OCI-LY7 (cell line): ENCODE results near the gene HLA-DQB1. TPM values are rescaled to one million over a fixed set of nuclear protein-coding genes. Genes with fewer than 3 reads are reported as not detected.

Experiments
- BruUV-seq: library from RNA; stranded (reverse); fragments of 400-500 nt; replicated peaks from 2 replicates; lab custom pipeline; 2021; lab: Mats Ljungman, UMichigan
- CTCF ChIA-PET: fragments of 300-600 bp; sonication (Branson Sonifier 250); formaldehyde crosslinking; loops from one replicate; lab custom pipeline; 2022; ENCODE audit warnings: antibody characterized with exemption; ENCODE audit not compliant: unreplicated experiment; lab: Charles Lee
- POLR2A ChIA-PET: fragments of 300-600 bp; sonication (Branson Sonifier 250); formaldehyde crosslinking; loops from one replicate; lab custom pipeline; 2022; ENCODE audit warnings: antibody characterized with exemption; lab: Charles Lee
- DNase-seq: peaks from one replicate; pipeline ENCODE4 v3.0.0-alpha.2; 2015; ENCODE audit warnings: low spot score
- H2AFZ ChIP-seq: fragments of 200-600 bp; sonication (generic), shearing (Covaris generic); 2 replicates; pipeline ENCODE4 v1.6.1; 2014; ENCODE audit warnings: mild to moderate bottlenecking, antibody characterized with exemption, low read length, moderate library complexity
- H3K27ac ChIP-seq: fragments of 200-600 bp; sonication (generic); 2 replicates; pipeline ENCODE4 v1.5.1; 2014; ENCODE audit warnings: mixed run types, low read depth, mild to moderate bottlenecking, moderate library complexity, low read length, inconsistent platforms; ENCODE audit not compliant: poor library complexity, severe bottlenecking
- H3K36me3 ChIP-seq: fragments of 200-600 bp; sonication (generic); 2 replicates; pipeline ENCODE4 v1.6.1; 2014; ENCODE audit warnings: mild to moderate bottlenecking, antibody characterized with exemption, low read length, moderate library complexity, mixed read lengths; ENCODE audit not compliant: insufficient read depth
- H3K4me1 ChIP-seq: fragments of 200-600 bp; sonication (generic); 2 replicates; pipeline ENCODE4 v1.5.1; 2014; ENCODE audit warnings: mild to moderate bottlenecking, low read length; ENCODE audit not compliant: insufficient read depth, poor library complexity, severe bottlenecking
- H3K4me2 ChIP-seq: fragments of 200-600 bp; sonication (generic); 2 replicates; pipeline ENCODE4 v1.6.1; 2014; ENCODE audit warnings: mild to moderate bottlenecking, low read length
- H3K4me3 ChIP-seq: fragments of 200-600 bp; sonication (generic); 2 replicates; pipeline ENCODE4 v1.5.1; 2014; ENCODE audit warnings: mild to moderate bottlenecking, low read depth, low read length; ENCODE audit not compliant: poor library complexity, severe bottlenecking
- H3K79me2 ChIP-seq: fragments of 200-600 bp; sonication (generic); 2 replicates; pipeline ENCODE4 v1.6.1; 2016; ENCODE audit warnings: low read depth, mild to moderate bottlenecking, low read length, moderate library complexity, mixed read lengths; ENCODE audit not compliant: insufficient read depth
- H3K9me2 ChIP-seq: fragments of 200-600 bp; sonication (generic); 2 replicates; pipeline ENCODE4 v1.6.1; 2016; ENCODE audit warnings: mild to moderate bottlenecking, low read length, mixed read lengths; ENCODE audit not compliant: insufficient read depth
- H3K9me3 ChIP-seq: fragments of 200-600 bp; sonication (generic); 2 replicates; pipeline ENCODE4 v1.6.1; 2014; ENCODE audit warnings: mild to moderate bottlenecking, mixed run types, low read length, mixed read lengths
- H4K20me1 ChIP-seq: fragments of 200-600 bp; sonication (generic); 2 replicates; pipeline ENCODE4 v1.6.1; 2014; ENCODE audit warnings: mild to moderate bottlenecking, antibody characterized with exemption, low read length, moderate library complexity, mixed read lengths; ENCODE audit not compliant: insufficient read depth
- EZH2phosphoT487 ChIP-seq: fragments of 200-600 bp; sonication (generic); IDR thresholded peaks from 2 replicates; pipeline ENCODE4 v1.6.1; 2018; ENCODE audit warnings: low read depth, borderline replicate concordance, mild to moderate bottlenecking, mixed run types, antibody characterized with exemption, low read length, moderate library complexity, mixed read lengths
- intact Hi-C: fragments of 100-400 bp; cut with micrococcal nuclease; formaldehyde crosslinking; loops from one replicate; pipeline ENCODE4 v1.10.0; 2022; ENCODE audit not compliant: unreplicated experiment
- total RNA-seq, 2 experiments: library from RNA; depleted of rRNA in 1 of 2; stranded (reverse); fragments of >200 nt in 1 of 2; shearing (Covaris generic) in 1 of 2; gene quantifications; 2 replicates each; pipeline ENCODE4 v1.2.3, GENCODE V29; 2014 to 2022
- TF ChIP-seq, protein P1 (sequence below): fragments of 200-600 bp; sonication (generic); conservative IDR thresholded peaks from 2 replicates; pipeline ENCODE4 v1.5.1; 2014; ENCODE audit warnings: mild to moderate bottlenecking, antibody characterized with exemption, low read length, moderate library complexity, mixed read lengths

HLA-DQB1 gene
- total RNA-seq, 2 experiments from 2014 or later, result 10.5 to 20.9 TPM

DNA sequence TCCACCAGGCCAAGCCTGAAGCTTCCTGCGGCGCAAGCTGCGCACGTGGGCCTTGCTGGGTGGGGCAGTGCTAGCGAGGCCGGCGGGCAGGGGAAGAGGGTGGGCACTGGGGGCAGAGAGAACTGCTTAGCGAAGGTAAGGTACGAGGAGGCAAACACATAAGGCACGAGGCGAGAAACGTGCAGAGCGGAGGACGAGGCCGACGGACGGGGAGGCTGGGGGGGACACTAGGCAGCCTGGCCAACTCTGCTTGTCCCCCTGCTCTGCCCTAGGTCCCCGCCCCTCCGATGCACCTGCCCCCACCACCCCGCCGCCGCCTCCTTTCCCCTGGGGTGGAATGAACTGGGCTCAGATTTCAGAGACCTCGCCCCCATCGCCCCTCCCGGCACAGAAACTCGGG is 2.1 kb downstream of the HLA-DQB1 start:
- H3K79me2 ChIP-seq, result no peaks in the 10 kb centered on the region
- no peaks in the 10 kb centered on the region for H4K20me1 ChIP-seq
- TF ChIP-seq, protein P1, sequence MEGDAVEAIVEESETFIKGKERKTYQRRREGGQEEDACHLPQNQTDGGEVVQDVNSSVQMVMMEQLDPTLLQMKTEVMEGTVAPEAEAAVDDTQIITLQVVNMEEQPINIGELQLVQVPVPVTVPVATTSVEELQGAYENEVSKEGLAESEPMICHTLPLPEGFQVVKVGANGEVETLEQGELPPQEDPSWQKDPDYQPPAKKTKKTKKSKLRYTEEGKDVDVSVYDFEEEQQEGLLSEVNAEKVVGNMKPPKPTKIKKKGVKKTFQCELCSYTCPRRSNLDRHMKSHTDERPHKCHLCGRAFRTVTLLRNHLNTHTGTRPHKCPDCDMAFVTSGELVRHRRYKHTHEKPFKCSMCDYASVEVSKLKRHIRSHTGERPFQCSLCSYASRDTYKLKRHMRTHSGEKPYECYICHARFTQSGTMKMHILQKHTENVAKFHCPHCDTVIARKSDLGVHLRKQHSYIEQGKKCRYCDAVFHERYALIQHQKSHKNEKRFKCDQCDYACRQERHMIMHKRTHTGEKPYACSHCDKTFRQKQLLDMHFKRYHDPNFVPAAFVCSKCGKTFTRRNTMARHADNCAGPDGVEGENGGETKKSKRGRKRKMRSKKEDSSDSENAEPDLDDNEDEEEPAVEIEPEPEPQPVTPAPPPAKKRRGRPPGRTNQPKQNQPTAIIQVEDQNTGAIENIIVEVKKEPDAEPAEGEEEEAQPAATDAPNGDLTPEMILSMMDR, result no peak
- no peak overlapping the region for H2AFZ ChIP-seq
- POLR2A ChIA-PET, result no interaction called here
- H3K36me3 ChIP-seq, result no peaks in the 10 kb centered on the region
- no peak overlapping the region for H3K4me2 ChIP-seq
- CTCF ChIA-PET, result interaction anchor here (0.6 kb wide), 1 partner anchor 97 kb away, joined by 3 read pairs; no protein-coding TSS in a partner anchor
- peaks cover 37% of the 10 kb centered on the region for H3K4me1 ChIP-seq
- no peak overlapping the region for H3K4me3 ChIP-seq
- H3K27ac ChIP-seq, result no peak overlapping the region
- no peak for DNase-seq
- H3K9me3 ChIP-seq, result no peaks in the 10 kb centered on the region
- intact Hi-C loops, result no loop called here
- BruUV-seq, result no TSS peak
- no peaks in the 10 kb centered on the region for H3K9me2 ChIP-seq

DNA sequence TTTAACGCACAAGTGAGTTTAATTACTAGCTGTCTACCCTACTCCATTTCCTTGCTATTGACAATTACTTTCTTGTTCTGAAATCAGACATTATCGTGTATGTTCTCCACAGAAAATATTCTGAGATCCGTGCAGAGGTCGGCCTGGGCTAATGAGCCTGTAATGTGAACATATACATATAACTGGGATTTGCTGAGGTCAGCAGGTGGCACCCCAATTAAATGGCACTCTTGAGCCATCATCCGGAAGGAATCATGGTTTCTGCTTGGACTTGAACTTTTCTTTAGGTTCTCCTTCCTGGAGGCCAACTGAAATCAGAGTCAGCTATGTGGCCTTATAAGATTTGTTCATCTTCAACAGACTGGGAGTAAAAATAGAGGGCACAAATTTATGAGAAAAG is 3.6 kb downstream of the HLA-DQB1 start:
- Histone ChIP-seq H3K4me1 (peaks cover 40% of the 10 kb centered on the region), H3K36me3 (no peaks in the 10 kb centered on the region), H4K20me1 (no peaks in the 10 kb centered on the region), H3K79me2 (no peaks in the 10 kb centered on the region), H3K27ac (no peak overlapping the region), H3K4me3 (no peak overlapping the region), H3K4me2 (no peak overlapping the region), H3K9me2 (no peaks in the 10 kb centered on the region), H3K9me3 (no peaks in the 10 kb centered on the region), H2AFZ (no peak overlapping the region)
- ChIA-PET CTCF (no interaction called here), POLR2A (no interaction called here)
- intact Hi-C loops, result no loop called here
- no peak for DNase-seq
- no TSS peak for BruUV-seq
- TF ChIP-seq, protein P1, result no peak
- no peak for TF ChIP-seq EZH2phosphoT487

DNA sequence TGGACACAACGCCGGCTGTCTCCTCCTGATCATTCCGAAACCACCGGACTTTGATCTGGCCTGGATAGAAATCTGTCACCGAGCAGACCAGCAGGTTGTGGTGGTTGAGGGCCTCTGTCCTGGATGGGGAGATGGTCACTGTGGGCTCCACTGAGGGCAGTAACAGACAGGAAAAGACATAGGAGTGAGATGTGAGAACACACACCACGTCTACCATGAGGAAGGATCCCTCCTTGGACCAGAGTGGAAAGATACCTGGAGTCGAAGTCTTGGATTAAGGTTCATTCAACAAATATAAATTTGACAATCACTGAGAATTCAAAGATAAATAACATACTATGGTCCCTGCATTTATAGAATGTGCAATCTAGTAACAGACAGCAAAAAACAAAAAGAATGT is 4.4 kb downstream of the HLA-DQB1 start:
- intact Hi-C loops, result no loop called here
- no peak for DNase-seq
- Histone ChIP-seq H3K4me1 (peaks cover 36% of the 10 kb centered on the region), H3K27ac (no peak overlapping the region), H3K79me2 (no peaks in the 10 kb centered on the region), H4K20me1 (no peaks in the 10 kb centered on the region), H3K4me2 (no peak overlapping the region), H3K9me2 (no peaks in the 10 kb centered on the region), H2AFZ (no peak overlapping the region), H3K36me3 (no peaks in the 10 kb centered on the region), H3K9me3 (no peaks in the 10 kb centered on the region), H3K4me3 (no peak overlapping the region)
- ChIA-PET CTCF (no interaction called here), POLR2A (no interaction called here)
- TF ChIP-seq, protein P1, result no peak
- no peak for TF ChIP-seq EZH2phosphoT487
- no TSS peak for BruUV-seq
